ENCODE measurements around the gene CGB1.
A peak's percentile ranks its signal among the peaks of the same experiment; 100 is the strongest.
"Not testable (repeated sequence)": the region's sequence is repeated elsewhere in the genome, so short reads cannot be mapped to it uniquely, and the experiment has no call there.

The CGB1 gene

DNA sequence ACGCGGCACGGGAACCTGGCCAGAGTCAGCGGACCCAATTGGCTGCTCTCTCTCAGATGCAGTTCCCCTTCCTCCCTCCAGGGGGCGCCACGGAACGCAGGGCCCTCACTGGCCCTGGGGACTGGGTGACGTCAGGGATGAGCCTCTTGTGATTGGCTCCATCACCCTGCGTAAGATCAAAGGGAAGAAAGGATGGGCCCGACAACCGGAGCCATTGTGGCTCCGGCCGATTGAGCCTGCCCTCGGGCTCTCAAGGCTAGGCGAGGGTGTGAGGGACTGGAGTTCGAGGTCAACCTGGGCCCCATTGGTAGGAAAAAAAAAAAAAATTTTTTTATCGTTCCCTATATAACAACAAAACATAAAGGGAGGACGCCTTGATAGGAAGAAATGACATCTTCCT is at the start of gene CGB1:
CGB1 (minus strand) TSS at position 81 of the 400 bp plus-strand sequence. CDS start 184 bp downstream, outside the sequence.
- DNase-seq (ENCODE audit: low spot score) = not testable (repeated sequence)

DNA sequence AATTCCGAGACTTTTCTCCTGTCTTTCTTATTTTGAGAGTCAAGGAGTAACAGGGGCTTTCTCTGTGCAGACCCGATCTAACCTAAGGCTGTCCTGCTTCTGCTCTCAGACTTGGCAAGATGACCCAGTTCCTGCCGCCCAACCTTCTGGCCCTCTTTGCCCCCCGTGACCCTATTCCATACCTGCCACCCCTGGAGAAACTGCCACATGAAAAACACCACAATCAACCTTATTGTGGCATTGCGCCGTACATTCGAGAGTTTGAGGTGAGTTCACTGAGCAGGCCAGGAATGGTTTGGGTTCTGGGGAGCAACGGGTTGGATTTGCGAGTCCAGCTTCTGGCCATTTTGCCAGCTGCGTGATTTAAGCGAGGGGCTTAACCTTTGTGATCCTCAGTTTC is 49.6 kb upstream of the CGB1 start:
- DNase-seq (ENCODE audit: low spot score) = no peak

DNA sequence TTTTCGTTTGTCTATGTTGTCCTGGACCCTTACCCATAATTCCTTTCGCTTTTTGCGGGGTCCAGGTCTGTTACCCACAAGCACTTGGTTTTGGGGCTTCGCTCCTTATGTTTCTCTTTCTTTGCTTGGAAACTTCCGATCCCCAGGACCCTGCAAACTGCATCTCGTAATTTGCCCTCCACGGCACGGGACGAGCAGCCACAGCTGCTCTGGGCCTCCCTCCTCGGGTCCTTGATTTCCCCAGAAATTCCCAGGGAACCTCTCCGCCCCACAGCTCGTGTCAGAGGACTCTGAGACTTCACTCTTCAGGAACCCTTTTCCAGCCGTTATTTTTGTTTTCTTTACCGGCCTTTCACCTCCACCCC is 49.2 kb upstream of the CGB1 start:
- DNase-seq (ENCODE audit: low spot score) = no peak

DNA sequence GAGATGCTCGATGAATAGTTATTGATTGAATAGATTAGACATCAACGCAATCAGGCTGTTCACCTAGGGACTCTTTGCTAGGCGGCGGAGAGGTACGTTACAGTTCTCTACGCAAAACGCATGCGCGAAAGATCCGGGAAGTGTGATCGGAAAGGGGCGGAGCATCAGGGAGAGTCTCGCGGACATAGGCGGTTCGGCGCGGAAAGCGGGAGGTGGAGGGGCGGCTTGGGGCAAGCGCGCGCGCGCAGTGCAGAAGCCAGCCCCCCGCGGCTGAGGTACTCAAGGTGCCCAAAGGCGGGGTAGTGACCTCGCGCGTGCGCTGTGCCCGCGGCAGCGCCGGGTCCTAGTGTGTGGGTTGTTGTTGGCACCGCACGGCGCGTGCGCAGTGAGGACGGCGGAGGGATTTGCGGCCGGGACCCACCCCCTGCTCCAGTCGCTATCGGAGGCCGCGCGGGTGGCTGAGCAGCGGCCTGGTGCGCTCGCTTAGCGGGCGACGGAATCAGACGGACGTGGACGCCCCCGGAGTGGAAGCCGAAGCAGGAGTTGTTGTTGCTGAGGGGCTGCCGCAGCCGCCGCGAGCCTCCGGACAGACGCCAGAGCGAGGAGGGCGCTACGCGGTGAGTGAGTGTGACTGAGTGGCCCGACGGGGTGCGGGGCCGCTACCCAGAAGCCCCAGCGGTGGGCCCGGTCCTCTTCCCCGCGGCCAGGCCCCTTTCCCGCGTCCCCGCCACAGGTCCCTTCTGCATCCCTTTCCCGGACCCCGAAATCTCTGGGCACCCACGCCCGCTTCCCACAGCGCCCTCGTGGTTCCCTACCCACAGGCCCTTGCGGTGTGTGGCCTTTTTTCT is 48.5 kb upstream of the CGB1 start, which contains the start of gene SNRNP70:
SNRNP70 (plus strand) TSS at position 432 of the 848 bp plus-strand sequence. CDS start 964 bp downstream, outside the sequence.
- peak; percentile 100 for DNase-seq (ENCODE audit: low spot score)

DNA sequence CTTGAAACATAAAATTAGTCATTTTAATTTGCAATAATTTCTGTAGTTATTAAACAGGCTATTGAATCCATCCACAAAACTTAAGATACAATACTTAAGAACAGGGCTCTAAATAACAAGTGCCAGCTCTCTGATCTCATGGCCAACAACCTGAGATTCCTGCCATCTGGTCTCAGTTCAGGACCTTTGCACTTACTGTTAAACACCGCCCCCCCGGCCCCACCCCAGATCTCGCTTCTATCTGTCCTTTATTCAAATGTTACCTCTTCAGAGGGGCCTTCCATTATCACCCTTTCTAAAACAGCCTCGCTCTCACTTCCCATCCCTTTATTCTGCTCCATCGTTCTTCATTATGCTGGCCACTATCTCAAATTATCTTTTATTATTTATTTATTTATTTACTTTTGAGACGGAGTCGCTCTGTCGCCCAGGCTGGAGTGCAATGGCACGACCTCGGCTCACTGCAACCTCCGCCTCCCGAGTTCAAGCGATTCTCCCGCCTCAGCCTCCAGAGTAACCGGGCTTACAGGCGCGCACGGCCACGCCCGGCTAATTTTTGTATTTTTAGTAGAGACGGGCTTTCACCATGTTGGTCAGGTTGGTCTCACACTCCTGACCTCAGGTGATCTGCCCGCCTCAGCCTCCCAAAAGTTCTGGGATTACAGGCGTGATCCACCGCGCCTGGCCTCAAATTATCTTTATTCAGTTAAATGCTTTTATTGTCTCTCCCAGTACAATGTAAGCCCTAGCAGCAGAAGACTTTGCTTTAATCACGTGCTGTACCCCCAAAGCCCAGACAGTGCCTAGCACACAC is 47.7 kb upstream of the CGB1 start:
- no peak for DNase-seq (ENCODE audit: low spot score)

DNA sequence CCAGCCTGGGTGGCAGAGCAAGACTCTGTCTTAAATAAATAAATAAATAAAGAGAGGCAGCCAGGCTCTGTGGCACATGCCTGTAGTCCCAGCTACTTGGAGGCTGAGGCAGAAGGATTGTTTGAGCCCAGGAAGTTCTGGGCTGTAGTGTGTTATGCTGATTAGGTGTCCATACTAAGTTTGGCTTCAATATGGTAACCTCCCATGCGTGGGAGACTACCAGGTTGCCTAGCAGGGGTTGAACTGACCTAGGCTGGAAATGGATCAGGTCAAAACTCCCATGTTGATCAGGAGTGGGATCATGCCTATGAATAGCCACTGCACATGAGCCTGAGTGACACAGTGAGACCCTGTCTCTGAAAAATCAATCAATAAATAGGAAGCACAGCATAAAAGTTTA is 44.6 kb upstream of the CGB1 start:
- no peak for DNase-seq (ENCODE audit: low spot score)

DNA sequence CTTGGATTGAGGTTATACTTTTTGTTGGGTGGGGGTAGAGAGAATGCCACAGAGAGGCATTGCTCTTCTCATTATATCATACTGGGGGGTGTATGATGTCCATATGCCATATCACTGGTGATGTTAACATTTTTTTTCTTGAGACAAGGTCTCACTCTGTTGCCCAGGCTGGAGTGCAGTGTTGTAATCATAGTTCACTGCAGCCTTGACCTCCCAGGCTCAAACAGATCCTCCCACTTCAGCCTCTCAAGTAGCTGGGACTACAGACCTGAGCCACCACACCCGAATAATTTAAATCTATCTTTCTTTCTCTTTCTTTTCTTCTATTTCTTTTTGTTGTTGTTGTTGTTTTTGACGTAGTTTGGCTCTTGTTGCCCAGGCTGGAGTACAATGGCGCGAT is 43.7 kb upstream of the CGB1 start:
- no peak for DNase-seq (ENCODE audit: low spot score)

DNA sequence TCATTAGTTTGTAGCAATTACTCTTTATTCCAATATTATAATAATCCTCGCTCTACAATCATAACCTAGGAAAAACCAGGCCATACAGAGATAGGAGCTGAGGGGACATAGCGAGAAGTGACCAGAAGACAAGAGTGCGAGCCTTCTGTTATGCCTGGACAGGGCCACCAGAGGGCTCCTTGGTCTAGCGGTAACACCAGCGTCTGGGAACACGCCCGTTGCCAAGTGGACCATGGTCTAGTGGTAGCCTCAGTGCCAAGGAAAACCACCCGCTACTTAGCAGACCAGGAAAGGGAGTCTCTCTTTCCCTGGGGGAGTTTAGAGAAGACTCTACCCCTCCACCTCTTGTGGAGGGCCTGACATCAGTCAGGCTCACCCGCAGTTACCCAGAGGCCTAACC is 38.2 kb upstream of the CGB1 start:
- not testable (repeated sequence) for DNase-seq (ENCODE audit: low spot score)

DNA sequence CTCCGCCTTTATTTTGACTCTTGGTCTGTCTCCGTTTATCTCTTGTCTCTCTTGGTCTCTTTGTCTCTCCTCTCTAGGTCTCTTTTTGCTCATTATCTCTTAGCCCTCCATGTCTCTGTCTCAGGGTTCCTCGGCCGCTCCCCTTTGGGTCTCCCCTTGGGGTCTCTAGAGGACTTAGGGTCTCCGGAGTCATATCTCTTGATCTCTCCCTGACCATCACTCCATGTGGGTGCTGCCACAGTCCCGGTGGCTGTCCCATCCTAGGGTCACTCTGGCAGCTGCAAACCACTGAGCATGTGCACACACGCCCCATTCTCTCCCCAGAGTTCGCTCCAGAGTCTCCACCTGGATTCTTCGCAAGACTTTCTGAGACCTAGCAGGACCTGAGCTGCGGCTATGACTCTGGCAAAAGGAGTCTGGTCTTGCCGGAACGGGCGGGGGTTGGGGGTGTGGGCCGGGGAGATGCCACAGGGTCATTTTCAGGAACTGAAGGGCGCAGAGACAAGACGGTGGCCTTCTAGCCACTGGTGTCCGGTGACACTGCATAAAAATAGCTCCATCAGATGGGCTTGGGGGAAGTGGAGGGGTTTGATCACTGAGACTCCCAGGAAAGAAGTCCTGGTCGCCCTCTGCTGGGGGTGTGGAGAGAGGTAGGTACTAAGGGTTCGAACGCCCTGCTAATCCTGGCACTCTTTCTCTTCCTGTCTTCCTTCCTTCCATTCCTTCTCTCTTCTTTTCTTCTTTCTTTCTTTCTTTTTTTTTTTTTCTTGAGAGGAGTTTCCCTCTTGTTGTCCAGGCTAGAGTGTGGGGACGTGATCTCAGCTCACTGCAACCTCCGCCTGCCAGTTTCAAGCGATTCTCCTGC is 37.1 kb upstream of the CGB1 start:
- no peak for DNase-seq (ENCODE audit: low spot score)

DNA sequence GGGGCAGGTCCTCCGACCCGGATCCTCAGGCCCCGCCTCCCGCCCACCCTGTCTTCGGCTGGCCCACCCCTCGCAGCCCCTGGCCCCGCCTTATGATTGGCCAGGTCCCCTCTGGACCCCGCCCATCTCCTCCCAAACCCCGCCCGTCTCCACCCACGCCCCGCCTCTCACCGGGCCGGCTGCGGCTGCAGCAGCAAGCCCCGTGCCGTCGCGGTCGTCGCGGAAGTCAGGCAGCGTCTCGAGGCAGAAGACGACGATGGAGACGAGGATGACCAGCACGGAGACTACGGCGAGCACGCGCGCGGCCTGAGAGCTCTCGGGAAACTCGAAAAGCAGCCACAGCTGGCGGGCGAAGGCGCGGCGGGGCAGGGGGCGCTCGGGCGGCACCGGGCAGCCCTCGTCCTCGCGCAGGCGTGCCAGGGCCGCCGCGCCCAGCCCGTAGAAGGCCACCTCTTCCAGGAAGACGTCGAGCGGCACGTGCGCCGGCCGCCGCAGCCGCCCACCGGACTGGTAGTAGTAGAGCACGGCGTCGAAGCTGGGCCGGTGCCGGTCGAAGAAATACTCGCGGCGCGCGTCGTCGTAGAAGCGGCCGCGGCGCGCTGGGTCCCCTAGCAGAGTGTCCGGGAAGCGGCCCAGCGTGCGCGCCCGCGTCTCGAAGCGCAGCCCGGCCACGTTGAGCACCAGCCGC is 35.3 kb upstream of the CGB1 start:
- no peak for DNase-seq (ENCODE audit: low spot score)

DNA sequence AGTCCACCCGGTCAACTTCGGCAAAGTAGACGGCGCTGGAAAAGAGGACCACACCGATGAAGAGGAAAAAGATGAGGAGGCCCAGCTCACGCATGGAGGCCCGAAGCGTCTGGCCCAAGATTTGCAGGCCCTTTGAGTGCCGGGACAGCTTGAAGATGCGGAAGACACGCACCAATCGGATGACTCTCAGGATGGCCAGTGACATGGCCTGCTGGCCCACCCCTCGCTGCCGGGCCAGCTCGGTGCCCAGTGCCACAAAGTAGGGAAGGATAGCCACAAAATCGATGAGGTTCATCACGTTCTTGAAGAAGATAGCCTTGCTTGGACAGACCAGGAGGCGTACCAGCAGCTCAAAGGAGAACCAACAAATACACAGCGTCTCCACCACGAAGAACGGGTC is 33.7 kb upstream of the CGB1 start:
- no peak for DNase-seq (ENCODE audit: low spot score)

DNA sequence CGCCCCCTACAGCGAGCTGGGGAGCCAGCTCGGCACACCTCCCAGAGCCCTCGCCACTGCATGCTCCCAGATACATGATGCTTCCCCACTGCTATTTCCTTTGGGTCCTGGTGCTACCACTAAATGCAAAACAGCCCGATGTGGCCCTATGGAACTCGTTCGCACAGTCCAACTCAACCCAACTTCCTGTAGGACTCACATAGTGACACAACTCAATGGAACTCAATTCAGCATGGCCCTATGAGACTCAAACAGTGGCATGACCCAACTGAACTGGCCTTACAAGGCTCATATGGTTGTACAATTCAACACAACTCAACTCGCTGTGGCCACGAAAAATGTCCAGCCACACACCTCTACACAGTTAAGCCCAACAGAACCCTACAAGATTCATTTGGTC is 32.3 kb upstream of the CGB1 start:
- DNase-seq (ENCODE audit: low spot score) = no peak

DNA sequence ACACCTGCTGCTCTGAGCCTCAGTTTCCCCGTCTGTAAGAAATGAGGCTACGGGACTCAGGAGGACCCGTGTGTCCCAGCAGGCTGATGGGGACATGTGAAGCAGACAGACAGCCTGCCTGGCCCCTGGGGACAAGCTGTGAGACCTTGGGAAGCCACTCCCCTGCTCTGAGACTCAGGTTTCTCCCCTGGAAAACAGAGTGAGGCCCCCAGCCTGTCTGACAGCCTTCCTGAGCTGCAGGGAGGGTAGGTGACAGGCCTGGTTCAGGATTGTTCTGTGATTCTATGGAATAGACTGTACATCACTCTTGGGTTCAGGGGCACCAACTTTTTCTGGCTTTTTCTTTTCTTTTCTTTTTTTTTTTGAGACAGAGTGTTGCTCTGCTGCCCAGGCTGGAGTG is 30.9 kb upstream of the CGB1 start:
- no peak for DNase-seq (ENCODE audit: low spot score)

DNA sequence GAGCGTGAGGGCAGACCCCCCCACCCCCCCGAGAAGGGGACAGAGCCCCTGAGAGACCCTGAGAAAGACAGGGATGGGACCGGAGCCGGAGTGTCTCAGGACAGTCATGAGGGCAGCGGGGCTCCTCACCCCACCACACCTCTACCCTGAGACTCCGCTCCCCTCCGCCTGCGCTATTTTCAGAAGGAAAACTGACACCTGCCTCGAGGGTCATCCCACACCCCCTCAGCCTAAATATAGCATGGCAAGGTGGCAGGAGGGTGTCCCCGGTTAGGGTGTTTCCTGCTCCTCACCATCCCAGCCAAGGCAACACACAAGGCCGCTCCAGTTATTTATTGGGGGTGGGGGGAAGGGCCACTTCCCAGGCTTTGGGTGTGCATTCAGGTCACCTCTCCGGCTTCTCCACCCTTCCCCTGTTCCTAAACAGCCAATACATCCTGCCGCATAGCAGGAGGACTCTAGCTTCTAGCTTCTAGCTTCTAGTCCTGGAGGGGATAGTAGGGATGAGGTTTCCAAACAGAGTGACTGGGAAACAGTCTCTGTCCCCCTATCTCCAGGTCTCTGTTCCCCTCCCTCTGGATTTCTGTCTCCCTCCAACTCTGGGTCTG is 29.3 kb upstream of the CGB1 start:
- DNase-seq (ENCODE audit: low spot score) = no peak

DNA sequence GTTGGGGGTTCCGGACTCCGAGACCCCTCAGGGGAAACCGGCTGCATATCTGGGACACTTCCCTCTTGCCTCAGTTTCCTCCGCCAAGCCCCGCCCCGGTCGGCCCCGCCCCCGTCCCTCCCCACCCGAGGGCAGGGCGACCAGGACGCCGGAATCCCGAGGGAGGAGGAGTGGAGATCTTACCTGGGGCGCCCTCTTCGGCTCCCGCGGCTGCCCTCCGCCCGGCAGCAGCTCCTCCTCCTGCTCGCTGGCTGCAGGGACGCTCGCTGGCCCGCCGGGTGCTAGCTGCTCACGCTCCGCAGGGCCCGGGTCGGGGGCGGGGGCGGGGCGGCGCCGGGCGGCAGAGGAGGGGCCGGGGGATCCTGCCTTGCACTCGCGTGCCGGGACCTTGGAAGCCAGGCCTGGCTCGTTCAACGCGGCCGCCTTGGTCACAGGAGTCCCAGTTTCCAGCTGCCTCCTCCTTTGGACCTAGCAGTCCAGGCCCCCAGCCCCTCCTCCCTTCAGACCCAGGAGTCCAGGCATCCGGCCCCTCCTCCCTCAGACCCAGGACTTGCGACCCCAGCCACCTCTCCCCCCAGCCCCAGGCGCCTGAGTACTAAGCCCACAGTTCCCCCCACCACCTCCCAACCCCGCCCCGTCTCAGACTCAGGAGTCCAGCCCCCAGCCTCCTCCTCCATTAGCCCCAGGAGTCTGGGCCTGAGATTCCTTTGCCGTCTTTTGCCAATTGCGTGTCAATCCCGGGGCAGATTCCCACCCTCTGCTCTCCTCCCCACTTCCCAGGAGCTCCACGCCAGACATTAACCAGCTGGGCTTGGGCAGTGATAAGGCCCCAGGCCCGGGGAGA is 28.3 kb upstream of the CGB1 start, which contains the start of gene NTF4:
NTF4 (minus strand) TSS at position 51 of the 844 bp plus-strand sequence. CDS start 2,821 bp downstream, outside the sequence.
- DNase-seq (ENCODE audit: low spot score) = peak; percentile 59

DNA sequence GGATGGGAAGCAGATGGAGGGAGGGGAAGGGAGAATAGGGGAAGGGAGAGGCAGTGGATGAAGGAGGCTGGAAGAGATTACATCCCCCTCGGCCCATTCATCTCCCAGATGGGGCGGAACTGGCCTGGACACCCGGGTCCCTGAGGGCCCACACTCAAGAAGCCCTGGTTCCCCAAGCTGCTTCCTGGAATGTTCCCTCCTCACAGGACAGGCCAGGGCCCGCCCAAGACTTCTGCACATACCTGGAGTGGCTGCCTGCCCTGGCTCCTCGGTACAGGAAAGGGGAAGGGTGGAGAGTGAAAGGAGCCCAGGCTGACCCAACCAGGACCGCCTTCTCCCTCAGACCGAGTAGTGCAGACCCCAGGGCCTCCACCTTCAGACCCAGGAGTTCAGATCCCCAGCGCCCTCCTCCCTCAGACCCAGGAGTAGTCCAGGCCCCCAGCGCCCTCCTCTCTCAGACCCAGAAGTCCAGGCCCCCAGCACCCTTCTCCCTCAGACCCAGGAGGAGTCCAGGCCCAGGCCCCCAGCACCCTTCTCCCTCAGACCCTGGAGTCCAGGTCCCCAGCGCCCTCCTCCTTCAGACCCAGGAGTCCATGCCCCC is 27.4 kb upstream of the CGB1 start:
- DNase-seq (ENCODE audit: low spot score) = no peak

DNA sequence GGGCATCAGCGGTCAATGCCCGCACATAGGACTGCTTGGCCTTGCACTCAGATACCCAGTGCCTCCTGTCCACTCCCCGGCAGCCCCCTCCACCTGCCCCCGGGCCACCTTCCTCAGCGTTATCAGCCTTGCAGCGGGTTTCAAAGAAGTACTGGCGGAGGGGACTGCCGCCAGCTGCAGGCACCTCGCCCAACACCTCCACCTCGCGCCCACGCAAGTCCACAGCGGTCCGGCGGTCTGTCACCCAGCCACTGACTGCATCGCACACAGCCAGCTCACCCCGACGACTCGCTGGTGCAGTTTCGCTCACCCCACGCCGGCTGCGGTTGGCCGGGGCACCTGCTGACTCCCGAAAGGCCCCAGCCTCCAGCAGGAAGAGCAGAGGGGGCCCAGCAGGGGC is 24.8 kb upstream of the CGB1 start:
- no peak for DNase-seq (ENCODE audit: low spot score)

DNA sequence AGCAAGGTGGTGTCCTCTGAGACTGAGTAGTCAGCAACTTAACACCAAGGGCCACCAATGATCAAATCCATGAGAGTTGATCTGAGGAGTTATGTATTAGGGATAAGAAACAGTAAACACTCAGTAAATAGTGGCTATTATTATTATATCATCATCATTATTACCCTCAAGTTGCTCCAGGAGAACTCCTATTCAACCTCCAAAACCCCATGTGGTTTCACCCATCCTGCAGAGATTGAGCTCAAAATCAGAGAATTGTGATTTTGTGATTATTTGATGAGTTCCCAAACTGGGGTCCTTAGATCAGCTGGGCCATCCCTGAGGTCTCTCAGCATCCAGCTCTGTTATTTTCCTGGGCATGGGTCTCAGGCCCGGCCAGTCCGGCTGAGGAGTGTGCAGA is 24.3 kb upstream of the CGB1 start:
- DNase-seq (ENCODE audit: low spot score) = no peak

DNA sequence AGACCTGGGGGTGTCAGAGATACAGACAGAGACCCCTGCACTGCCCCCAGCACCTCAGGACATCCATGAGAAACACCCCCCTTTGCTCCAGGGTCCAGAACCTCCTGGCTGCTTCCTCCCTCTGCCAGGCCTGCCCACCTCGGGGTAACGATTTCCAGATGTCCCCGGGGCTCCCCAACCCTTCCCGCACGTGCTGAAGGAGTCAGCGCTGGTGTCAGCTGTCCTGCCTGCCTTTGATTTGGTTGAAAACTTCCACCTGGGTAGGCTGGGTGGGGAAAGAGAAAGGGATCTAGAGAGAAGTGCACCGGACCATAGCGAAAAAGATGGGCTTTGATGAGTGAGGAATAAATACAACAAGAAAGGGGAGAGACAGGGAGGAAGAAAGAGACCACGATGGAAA is 22.4 kb upstream of the CGB1 start:
- peak; percentile 12 for DNase-seq (ENCODE audit: low spot score)

DNA sequence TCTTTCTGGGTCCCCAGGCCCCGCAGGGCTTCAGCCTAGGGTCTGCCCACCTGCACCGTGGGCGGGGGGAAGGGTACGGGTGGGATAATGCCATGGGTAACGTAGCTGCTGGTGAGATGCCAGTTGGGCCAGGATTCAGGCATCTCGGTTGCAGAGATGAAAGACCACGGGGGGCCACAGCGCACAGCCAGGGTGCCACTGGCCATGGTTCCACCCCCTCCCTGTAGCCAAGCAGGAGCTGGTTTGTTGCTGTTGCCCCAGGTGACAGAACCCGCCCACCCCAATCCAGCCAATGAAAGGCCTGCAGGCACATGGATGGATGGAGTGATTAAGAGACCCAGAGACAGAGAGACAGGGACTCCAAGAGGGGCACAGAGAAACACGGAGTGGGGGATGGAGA is 21.9 kb upstream of the CGB1 start:
- DNase-seq (ENCODE audit: low spot score) = peak; percentile 64
